ENCODE measurements around the gene ATOH8. TPM values are rescaled to one million over a fixed set of nuclear protein-coding genes. Genes with fewer than 3 reads are reported as not detected.
"Not testable (repeated sequence)": the region's sequence is repeated elsewhere in the genome, so short reads cannot be mapped to it uniquely, and the experiment has no call there.

ATOH8 gene
- total RNA-seq, 1 experiment from 2014 or later: 129 TPM

GRCh38 chr2:85826990-85827878, 73.4 kb downstream of the ATOH8 start:
- DNase-seq (ENCODE audit: low read depth): peak; percentile 54

- no peak for DNase-seq (ENCODE audit: low read depth)
Measured at GRCh38 chr2:85827879-85828569, 74.2 kb downstream of the ATOH8 start.

- no peak for DNase-seq (ENCODE audit: low read depth)
Measured at GRCh38 chr2:85828725-85829124, 74.9 kb downstream of the ATOH8 start.

DNA sequence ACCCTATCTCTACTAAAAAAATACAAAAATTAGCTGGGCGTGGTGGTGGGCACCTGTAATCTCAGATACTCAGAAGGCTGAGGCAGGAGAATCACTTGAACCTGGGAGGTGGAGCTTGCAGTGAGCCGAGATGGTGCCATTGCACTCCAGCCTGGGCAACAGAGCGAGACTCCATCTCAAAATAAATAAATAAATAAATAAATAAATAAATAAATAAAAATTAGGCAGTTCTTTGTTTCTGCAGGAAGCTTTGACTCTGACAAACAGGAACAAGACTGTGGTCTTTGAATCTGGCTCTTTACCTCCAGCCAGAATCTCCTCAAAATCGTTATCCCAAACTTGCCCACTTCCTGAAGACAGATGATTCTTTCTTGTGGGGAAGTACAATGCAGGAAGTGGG, 75.6 kb downstream of the ATOH8 start:
- not testable (repeated sequence) for DNase-seq (ENCODE audit: low read depth)

DNA sequence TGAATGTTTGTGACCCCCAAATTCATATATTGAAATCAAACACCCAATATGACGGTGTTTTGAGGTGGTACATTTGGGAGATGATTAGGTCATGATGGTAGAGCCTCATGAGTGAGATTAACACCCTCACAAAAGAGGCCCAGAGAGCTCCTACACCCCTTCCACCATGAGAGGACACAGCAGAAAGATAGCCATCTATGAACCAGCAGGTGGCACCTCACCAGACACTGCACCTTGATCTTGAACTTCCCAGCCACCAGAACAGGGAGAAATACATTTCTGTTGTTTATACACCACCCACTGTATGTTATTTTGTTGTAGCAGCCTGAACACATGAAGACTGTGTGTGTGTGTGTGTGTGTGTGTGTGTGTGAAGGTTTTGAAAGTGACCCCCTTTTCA, 76.9 kb downstream of the ATOH8 start:
- no peak for DNase-seq (ENCODE audit: low read depth)

GRCh38 chr2:85831735-85832134, 77.9 kb downstream of the ATOH8 start:
- no peak for DNase-seq (ENCODE audit: low read depth)

DNA sequence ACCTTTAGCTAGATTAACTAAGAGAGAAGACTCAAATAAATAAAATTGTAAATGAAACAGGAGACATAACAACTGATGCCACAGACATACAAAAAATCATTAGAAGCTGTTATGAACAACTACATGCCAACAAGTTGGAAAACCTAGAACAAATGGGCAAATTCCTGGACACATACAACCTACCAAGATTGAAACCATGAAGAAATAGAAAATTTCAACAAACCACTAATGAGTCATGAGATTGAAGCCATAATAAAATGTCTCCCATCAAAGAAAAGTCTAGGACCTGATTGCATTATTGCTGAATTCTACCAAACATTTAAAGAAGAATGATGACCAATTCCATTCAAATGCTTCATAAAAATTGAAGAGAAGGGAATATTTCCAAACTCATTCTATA, 80.7 kb downstream of the ATOH8 start:
- peak; percentile 51 for DNase-seq (ENCODE audit: low read depth)

Other genes starting within 250 kb of the ATOH8 start
- gene MAT2A, start 214.8 kb upstream of the ATOH8 start, total RNA-seq (2014; rRNA removed): 420 and 517 TPM in 2 replicates
- 115 and 134 TPM in 2 replicates for gene GGCX, start 192.5 kb upstream of the ATOH8 start, total RNA-seq (2014; rRNA removed)
- 21.2 and 27.1 TPM in 2 replicates for gene VAMP8, start 176.4 kb upstream of the ATOH8 start, total RNA-seq (2014; rRNA removed)
- gene VAMP5, start 169.6 kb upstream of the ATOH8 start, total RNA-seq (2014; rRNA removed): 111 and 146 TPM in 2 replicates
- 235 and 236 TPM in 2 replicates for gene RNF181, start 158.2 kb upstream of the ATOH8 start, total RNA-seq (2014; rRNA removed)
- gene TMEM150A, start 151.3 kb upstream of the ATOH8 start, total RNA-seq (2014; rRNA removed): 18.9 and 24.4 TPM in 2 replicates
- 9.4 and 15.7 TPM in 2 replicates for gene C2orf68, start 141.9 kb upstream of the ATOH8 start, total RNA-seq (2014; rRNA removed)
- 68.3 and 92.4 TPM in 2 replicates for gene USP39, start 137.8 kb upstream of the ATOH8 start, total RNA-seq (2014; rRNA removed)
- gene SFTPB, start 85.8 kb upstream of the ATOH8 start, total RNA-seq (2014; rRNA removed): not detected in 2 replicates
- not detected in 2 replicates for gene GNLY, start 59.6 kb upstream of the ATOH8 start, total RNA-seq (2014; rRNA removed)
- 34.4 and 55.0 TPM in 2 replicates for gene ST3GAL5, start 135.0 kb downstream of the ATOH8 start, total RNA-seq (2014; rRNA removed)

Measured in LHCN-M2 (cell line).